Colonic mucosa (tissue), 4 donors: ENCODE results near the gene GPHA2. TPM values are rescaled to one million over a fixed set of nuclear protein-coding genes. Genes with fewer than 3 reads are reported as not detected.

ENCODE experiments used
- DNase-seq: peaks from one replicate; pipeline ENCODE4 v3.0.0-alpha.2; 2020
- H3K27ac ChIP-seq: fragments of 200-600 bp; one replicate; pipeline ENCODE4 v1.8.0; 2021
- H3K27me3 ChIP-seq: fragments of 200-600 bp; one replicate; pipeline ENCODE4 v1.8.0; 2021
- H3K36me3 ChIP-seq: fragments of 200-600 bp; one replicate; pipeline ENCODE4 v1.8.0; 2021
- H3K4me1 ChIP-seq: fragments of 200-600 bp; one replicate; pipeline ENCODE4 v1.8.0; 2021; ENCODE audit warnings: mild to moderate bottlenecking
- H3K4me3 ChIP-seq: fragments of 200-600 bp; one replicate; pipeline ENCODE4 v1.8.0; 2021
- H3K9ac ChIP-seq, 2 donors: one replicate each; pipeline ENCODE4 v1.7.0; 2013; ENCODE audit warnings: control low read depth in 2 of 2, low read depth in 2 of 2, low read length in 2 of 2
- H3K9me3 ChIP-seq: fragments of 200-600 bp; one replicate; pipeline ENCODE4 v1.8.0; 2021
- CTCF ChIP-seq: fragments of 200-600 bp; IDR thresholded peaks from one replicate; pipeline ENCODE4 v1.8.0; 2022; ENCODE audit warnings: antibody characterized with exemption, mild to moderate bottlenecking
- intact Hi-C: fragments of 100-400 bp; cut with DNase I; formaldehyde crosslinking; loops from one replicate; pipeline ENCODE4 v1.14.1; 2022
- total RNA-seq, 2 donors: library from RNA; stranded (reverse); fragmentation: NEBNext Ultra II Directional in 1 of 2; extraction: Animal tissue kit (Norgen Biotek cat#: 25700) in 1 of 2; gene quantifications; one replicate each; pipeline ENCODE4 v1.2.1, GENCODE V29; 2021
- donor health status: healthy.
- donor health status: DM: no; HTN: no; CAD: no.
- donor health status: DM: no; HTN: no; CAD: no.

The GPHA2 gene
- total RNA-seq, 2 donors from 2014 or later: not detected

GRCh38 chr11:64924910-64925284, 10.8 kb downstream of the GPHA2 start:
- Histone ChIP-seq H3K9me3 (no peaks in the 10 kb centered on the region), H3K9ac (peak overlapping the region; percentile 86 to 94), H3K4me3 (peak overlapping the region; percentile 98), H3K36me3 (no peaks in the 10 kb centered on the region), H3K27me3 (no peaks in the 10 kb centered on the region), H3K27ac (peak overlapping the region; percentile 75), H3K4me1 (peaks cover 16% of the 10 kb centered on the region)
- no peak for TF ChIP-seq CTCF
- peak; percentile 33 for DNase-seq
- intact Hi-C loops: no loop called here

GRCh38 chr11:64923944-64924909, 11.5 kb downstream of the GPHA2 start, which contains the start of gene PPP2R5B:
PPP2R5B (plus strand) TSS chr11:64924689; CDS start chr11:64925735, 1,046 bp downstream.
- Histone ChIP-seq H3K4me3 (peak within 1 kb of the TSS; percentile 98), H3K27me3 (no peaks in the 10 kb centered on the region), H3K27ac (peak within 1 kb of the TSS; percentile 75), H3K36me3 (no peaks in the 10 kb centered on the region), H3K4me1 (peaks cover 16% of the 10 kb centered on the region), H3K9ac (peak within 1 kb of the TSS; percentile 86 to 94), H3K9me3 (no peaks in the 10 kb centered on the region)
- no peak for TF ChIP-seq CTCF
- DNase-seq: peak; percentile 95
- intact Hi-C loops: no loop called here

- intact Hi-C loops: no loop called here
- no peaks in the 10 kb centered on the region for H3K9me3 ChIP-seq
- no peaks in the 10 kb centered on the region for H3K36me3 ChIP-seq
- no peak overlapping the region for H3K4me3 ChIP-seq
- no peak overlapping the region for H3K27ac ChIP-seq
- no peak for TF ChIP-seq CTCF
- no peak overlapping the region for H3K9ac ChIP-seq
- H3K27me3 ChIP-seq: no peaks in the 10 kb centered on the region
- peaks cover 16% of the 10 kb centered on the region for H3K4me1 ChIP-seq
- no peak for DNase-seq
These were observed 12.5 kb downstream of the GPHA2 start for GRCh38 chr11:64923151-64923661.

GRCh38 chr11:64921384-64921783, 14.3 kb downstream of the GPHA2 start:
- TF ChIP-seq CTCF: no peak
- Histone ChIP-seq H3K36me3 (no peaks in the 10 kb centered on the region), H3K9me3 (no peaks in the 10 kb centered on the region), H3K27ac (no peak overlapping the region), H3K9ac (no peak overlapping the region), H3K4me3 (no peak overlapping the region), H3K27me3 (no peaks in the 10 kb centered on the region), H3K4me1 (peaks cover 16% of the 10 kb centered on the region)
- intact Hi-C loops: no loop called here
- no peak for DNase-seq

- no peak overlapping the region for H3K9ac ChIP-seq
- no peak overlapping the region for H3K27ac ChIP-seq
- H3K9me3 ChIP-seq: no peaks in the 10 kb centered on the region
- peaks cover 11% of the 10 kb centered on the region for H3K4me1 ChIP-seq
- H3K27me3 ChIP-seq: no peaks in the 10 kb centered on the region
- H3K36me3 ChIP-seq: no peaks in the 10 kb centered on the region
- H3K4me3 ChIP-seq: no peak overlapping the region
- intact Hi-C loops: no loop called here
- DNase-seq: no peak
- TF ChIP-seq CTCF: no peak
These were observed 15.6 kb downstream of the GPHA2 start for GRCh38 chr11:64920124-64920523.
